ENCODE measurements around the gene OLA1. TPM values are rescaled to one million over a fixed set of nuclear protein-coding genes. Genes with fewer than 3 reads are reported as not detected.

Gene OLA1
- total RNA-seq, 3 donors from 2014 or later, result 55.3 to 65.8 (median 58.4) TPM

- TF ChIP-seq CTCF (IDR thresholded peaks at IDR 0.05), result no peak
- Histone ChIP-seq H3K4me3 (no peak overlapping the region), H3K36me3 (ENCODE audit: low read depth) (no peaks in the 10 kb centered on the region), H3K9me3 (no peaks in the 10 kb centered on the region), H3K4me1 (ENCODE audit: low read depth) (peaks cover 8% of the 10 kb centered on the region)
- intact Hi-C loops (cut with DNase I, micrococcal nuclease), result loop anchor here in 1 of 2 donors (10.0 kb wide), 1 partner anchor 163 kb away; no protein-coding TSS in a partner anchor
- no peak for ATAC-seq
- no peak for DNase-seq
Observed at GRCh38 chr2:174048243-174048642, 200.1 kb downstream of the OLA1 start.

GRCh38 chr2:174047746-174048145 lies 200.6 kb downstream of the OLA1 start:
- DNase-seq (no peak), ATAC-seq (no peak)
- H3K36me3 ChIP-seq (ENCODE audit: low read depth), result no peaks in the 10 kb centered on the region
- no peaks in the 10 kb centered on the region for H3K9me3 ChIP-seq
- peaks cover 8% of the 10 kb centered on the region for H3K4me1 ChIP-seq (ENCODE audit: low read depth)
- intact Hi-C loops (cut with DNase I, micrococcal nuclease), result loop anchor here in 1 of 2 donors (10.0 kb wide), 1 partner anchor 163 kb away; no protein-coding TSS in a partner anchor
- no peak overlapping the region for H3K4me3 ChIP-seq
- TF ChIP-seq CTCF (IDR thresholded peaks at IDR 0.05), result no peak

DNA sequence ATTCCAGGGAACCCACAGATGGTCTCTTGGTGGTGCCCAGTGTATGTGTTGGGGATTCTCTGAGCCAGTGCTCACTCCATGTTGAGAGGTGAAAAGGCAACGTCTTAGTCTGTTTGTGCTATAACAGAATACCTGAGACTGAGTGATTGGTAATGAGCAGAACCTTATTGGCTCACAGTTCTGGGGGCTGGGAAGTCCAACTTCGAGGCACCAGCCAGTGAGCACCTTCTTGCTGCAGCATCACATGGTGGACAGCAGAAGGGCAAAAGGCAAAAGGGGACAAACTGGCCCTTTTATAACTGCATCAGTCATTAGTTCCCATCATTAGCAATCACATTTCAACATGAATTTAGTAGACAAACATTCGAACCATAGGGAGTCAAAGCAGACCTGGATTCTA lies 202.2 kb downstream of the OLA1 start:
- TF ChIP-seq CTCF (IDR thresholded peaks at IDR 0.05), result no peak
- DNase-seq (no peak), ATAC-seq (no peak)
- intact Hi-C loops (cut with DNase I, micrococcal nuclease), result loop anchor here in 1 of 2 donors (10.0 kb wide), 1 partner anchor 161 kb away; no protein-coding TSS in a partner anchor
- Histone ChIP-seq H3K36me3 (ENCODE audit: low read depth) (no peaks in the 10 kb centered on the region), H3K4me3 (no peak overlapping the region), H3K4me1 (ENCODE audit: low read depth) (no peaks in the 10 kb centered on the region), H3K9me3 (no peaks in the 10 kb centered on the region)

DNA sequence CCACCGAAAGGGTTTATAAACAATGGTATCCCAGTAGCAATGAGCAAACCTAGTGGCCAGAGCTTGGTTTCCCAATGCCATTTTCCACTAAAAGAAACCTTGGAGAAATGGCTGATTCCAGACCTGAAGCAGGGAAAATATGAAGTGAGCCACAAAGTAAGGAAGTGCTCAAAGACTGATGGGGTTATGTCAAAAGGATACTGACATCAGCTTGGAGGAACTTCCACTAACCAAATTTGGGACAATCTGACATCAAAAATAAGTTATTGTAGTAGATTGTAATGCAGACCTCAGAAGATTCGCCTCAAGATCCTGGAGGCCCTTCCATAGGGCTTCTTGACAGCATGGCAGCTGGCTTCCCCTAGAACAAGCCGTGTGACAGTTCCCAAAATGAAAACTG lies 203.8 kb downstream of the OLA1 start:
- no peaks in the 10 kb centered on the region for H3K36me3 ChIP-seq (ENCODE audit: low read depth)
- TF ChIP-seq CTCF (IDR thresholded peaks at IDR 0.05), result no peak
- H3K4me1 ChIP-seq (ENCODE audit: low read depth), result no peaks in the 10 kb centered on the region
- DNase-seq (no peak), ATAC-seq (no peak)
- no peak overlapping the region for H3K4me3 ChIP-seq
- no peaks in the 10 kb centered on the region for H3K9me3 ChIP-seq
- intact Hi-C loops (cut with DNase I, micrococcal nuclease), result loop anchor here in 1 of 2 donors (10.0 kb wide), 1 partner anchor 160 kb away; no protein-coding TSS in a partner anchor

DNA sequence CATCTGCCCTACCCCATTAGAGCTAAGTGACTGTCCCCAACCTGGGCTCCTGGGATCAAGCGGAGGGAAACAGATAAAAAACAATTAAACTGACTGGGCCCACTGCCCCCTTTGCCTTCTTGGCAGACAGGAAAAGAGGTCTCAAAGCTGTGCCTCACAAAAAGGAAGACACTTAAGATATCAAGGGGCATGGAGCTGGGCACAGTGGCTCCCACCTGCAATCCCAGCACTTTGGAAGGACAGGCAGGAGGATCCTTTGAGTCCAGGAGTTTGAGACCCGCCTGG lies 208.0 kb downstream of the OLA1 start:
- intact Hi-C loops (cut with DNase I, micrococcal nuclease), result loop anchor here in 1 of 2 donors (10.0 kb wide), 1 partner anchor 156 kb away; no protein-coding TSS in a partner anchor
- no peaks in the 10 kb centered on the region for H3K4me1 ChIP-seq (ENCODE audit: low read depth)
- no peak overlapping the region for H3K4me3 ChIP-seq
- TF ChIP-seq CTCF (IDR thresholded peaks at IDR 0.05), result no peak
- ATAC-seq, result no peak
- H3K36me3 ChIP-seq (ENCODE audit: low read depth), result no peaks in the 10 kb centered on the region
- no peak for DNase-seq
- H3K9me3 ChIP-seq, result no peaks in the 10 kb centered on the region
